OCI-M2 (cell line): ENCODE measurements around the gene PTGES.

Experiments used
- DNase-seq: peaks from one replicate; lab custom pipeline; 2025; ENCODE audit not compliant: unreplicated experiment; lab: John Stamatoyannopoulos, UW

The PTGES gene

DNA sequence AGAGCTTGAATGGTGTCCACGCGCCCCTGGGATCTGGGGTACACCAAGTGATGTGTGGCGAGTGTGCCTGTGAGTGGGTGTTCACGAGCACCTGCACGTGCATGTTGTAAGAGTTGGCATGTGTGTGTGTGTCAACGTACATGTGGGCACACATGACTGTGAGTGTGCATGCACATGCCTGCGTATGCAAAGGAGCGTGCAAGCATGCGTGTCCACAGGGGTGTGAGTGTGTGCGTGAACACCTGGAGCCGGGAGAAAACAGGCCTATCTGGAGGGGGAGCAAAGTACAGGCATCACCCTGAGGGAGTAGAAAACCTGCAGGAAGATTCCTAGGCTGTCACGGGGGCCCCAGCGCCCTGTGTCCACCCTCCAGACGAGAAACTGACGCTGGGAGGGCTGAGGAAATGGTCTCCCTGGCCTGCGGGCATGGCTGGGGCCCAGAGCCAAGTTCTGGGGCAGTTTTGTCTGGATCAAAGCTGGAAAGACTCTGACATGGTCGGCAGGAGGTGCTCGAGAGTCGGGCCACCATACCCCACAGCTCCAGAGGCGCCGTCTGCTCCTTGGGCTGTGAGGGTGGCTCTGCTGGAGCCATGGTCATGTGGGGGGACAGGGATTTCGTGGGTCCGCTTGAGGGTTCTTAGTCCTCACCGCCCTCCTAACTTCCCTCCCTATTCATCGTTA, 31.8 kb downstream of the PTGES start:
- no peak for DNase-seq

DNA sequence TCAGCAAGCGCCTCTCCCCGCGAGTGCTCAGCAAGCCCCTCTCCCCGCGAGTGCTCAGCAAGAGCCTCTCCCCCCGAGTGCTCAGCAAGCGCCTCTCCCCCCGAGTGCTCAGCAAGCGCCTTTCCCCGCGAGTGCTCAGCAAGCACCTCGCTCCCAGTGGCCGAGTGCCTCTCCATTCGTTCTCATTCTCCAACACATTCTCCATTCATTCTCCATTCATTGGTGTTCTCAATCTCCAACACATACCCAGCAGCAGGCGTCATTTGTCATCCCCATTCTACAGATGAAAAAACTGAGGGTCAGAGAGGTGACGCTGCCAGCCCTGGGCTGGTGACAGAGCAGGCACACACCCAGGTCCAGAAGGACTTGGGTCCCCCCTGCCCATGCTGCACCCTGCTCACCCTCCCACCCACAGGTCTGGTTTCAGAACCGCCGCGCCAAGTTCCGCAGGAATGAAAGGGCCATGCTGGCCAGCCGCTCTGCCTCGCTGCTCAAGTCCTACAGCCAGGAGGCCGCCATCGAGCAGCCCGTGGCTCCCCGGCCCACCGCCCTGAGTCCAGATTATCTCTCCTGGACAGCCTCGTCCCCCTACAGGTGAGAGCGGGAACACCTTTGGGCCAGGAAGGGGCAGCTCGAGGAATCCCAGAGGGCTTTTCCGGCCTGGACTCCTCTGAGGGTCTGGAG, 32.5 kb downstream of the PTGES start:
- no peak for DNase-seq

DNA sequence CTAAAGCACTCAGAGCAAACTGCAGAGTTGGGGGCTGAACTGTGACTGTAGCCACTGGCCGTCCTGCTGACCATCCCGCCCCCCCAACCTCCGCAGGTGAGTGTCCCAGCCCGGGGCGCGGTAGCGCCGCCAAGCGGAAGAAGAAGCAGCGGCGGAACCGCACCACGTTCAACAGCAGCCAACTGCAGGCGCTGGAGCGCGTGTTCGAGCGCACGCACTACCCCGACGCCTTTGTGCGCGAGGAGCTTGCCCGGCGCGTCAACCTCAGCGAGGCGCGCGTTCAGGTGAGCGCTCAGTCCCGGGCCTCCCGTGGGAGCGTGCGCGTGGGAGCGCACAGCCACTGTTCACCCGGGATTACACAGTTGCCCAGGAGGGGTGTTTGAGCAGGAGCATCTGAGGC, 33.7 kb downstream of the PTGES start:
- DNase-seq: no peak

- no peak for DNase-seq
Measured at GRCh38 chr9:129718647-129719046, 34.2 kb downstream of the PTGES start.

- no peak for DNase-seq
Measured at GRCh38 chr9:129717991-129718390, 34.9 kb downstream of the PTGES start.

DNA sequence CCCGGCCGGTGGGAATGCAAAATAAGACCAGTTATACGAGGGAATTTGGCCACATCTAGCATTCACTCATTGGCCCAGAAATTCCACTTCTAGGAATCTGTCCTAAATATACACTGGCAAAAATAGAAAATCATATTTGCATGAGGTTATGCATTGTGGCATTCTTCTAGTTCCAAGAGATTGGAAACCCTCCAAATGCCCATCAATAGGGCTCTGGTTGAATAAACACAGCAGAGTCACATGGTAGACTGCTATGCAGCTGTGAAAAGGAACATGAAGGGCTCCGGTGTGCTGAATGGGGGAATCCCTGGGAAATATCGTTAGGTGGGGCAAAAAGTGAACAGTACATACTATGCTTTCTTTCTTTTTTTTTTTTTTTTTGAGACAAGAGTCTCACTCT, 36.8 kb downstream of the PTGES start:
- no peak for DNase-seq

- no peak for DNase-seq
Measured at GRCh38 chr9:129714511-129715061, 38.3 kb downstream of the PTGES start.

- DNase-seq: no peak
Measured at GRCh38 chr9:129713402-129713679, 39.5 kb downstream of the PTGES start.

- no peak for DNase-seq
Measured at GRCh38 chr9:129712634-129713401, 40.0 kb downstream of the PTGES start.

DNA sequence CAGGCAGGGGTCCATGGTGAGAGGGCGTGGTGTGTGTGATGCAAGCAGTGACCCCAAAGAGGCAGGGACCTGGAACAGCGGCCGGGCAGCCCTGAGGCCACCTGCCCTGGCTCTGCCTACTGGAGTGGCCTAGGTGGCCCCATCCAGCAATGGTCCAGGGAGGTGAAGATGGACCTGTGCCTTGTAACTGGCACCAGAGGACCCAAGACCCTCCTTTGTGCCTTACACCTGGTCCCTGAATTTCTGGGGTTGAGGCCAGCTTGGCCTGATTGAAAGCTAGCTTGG, 42.7 kb downstream of the PTGES start:
- no peak for DNase-seq

- DNase-seq: no peak
Measured at GRCh38 chr9:129709438-129710168, 43.2 kb downstream of the PTGES start.

DNA sequence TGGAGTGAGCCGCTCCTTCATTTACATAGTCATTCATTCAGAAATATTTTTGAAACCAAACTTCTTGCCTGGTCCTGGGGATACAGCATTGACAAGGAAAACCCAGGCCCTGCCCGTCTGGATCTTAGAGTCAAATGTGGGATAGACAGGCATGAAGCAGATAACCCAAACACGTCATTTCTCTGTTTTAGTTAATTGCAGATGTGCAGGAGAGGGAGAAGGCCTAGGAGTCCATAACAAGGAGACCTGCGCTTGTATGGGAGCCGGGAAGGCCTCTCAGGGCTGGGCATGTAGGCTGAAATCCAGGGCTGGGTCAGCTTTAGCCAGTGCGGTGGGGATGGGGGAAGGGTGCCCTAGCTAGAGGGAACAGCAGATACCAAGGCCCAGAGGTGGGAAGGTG, 44.0 kb downstream of the PTGES start:
- no peak for DNase-seq

GRCh38 chr9:129704807-129705206, 48.0 kb downstream of the PTGES start:
- no peak for DNase-seq

DNA sequence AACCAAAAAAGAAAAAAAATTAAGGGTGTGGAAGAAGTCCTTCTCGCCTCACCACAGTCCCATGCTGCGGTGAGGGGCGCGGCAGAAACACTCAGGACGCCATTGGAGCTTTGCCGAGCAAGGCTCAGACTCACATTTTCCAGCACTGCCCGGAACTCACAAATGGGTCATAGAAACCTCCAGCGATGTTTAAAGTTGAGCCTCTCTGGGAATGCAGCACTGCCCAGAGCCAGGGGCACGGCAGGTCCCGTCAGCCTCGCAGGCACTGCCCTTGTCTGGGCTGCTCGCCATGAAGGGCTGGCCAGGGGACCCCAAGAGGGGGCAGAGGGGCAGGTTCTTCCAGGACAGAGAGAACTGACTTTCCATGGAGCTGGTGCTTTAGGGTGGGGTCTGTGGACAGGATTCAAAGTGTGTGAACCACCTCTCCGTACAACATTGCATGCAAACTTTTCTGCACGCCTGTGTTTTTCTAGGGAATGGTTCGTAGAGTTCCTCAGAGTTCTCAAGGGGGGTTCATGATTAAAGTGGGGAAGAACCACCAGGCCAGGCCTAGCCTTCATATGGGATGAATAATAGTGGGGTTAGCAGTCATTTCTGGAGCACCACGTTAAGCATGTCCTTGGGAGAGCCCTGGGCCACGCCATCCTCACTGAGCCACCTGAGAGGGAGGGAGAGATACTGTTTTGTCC, 49.0 kb downstream of the PTGES start:
- DNase-seq: no peak

GRCh38 chr9:129702589-129703520, 50.0 kb downstream of the PTGES start:
- DNase-seq: no peak

- DNase-seq: no peak
Measured at GRCh38 chr9:129701549-129701948, 51.3 kb downstream of the PTGES start.

GRCh38 chr9:129701054-129701453, 51.8 kb downstream of the PTGES start:
- DNase-seq: no peak

DNA sequence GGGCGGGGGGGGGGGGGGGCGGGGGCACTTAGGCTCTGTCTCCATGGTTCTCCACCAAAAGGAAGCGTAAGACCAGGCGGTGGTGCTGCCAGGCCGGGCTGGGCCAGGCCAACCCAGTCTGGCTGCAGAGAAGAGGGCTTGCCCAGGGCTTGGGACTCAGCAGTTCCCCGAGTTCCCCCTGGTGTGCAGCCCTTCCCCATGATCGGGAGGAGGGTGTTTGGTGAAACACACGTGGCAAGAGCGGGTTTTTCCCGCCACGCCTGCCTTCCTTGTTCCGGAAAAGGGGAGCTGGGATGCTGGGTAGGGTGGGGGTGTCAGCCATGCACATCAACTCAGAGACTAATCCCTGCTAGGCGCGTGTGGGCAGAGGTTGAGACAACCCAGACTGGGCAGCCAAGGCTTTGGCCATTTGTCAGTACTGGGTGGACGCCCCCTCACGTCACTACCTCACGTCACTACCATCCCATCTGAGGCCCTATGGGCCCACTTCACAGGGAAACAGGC, 54.5 kb downstream of the PTGES start:
- DNase-seq: no peak

- DNase-seq: no peak
Measured at GRCh38 chr9:129697656-129698253, 55.1 kb downstream of the PTGES start.
